CD4-positive, alpha-beta T cell treated with Interleukin-15 for 4 hours (primary cell): ENCODE results near the gene SORCS2.

Source experiments
- DNase-seq: peaks from one replicate; pipeline ENCODE4 v3.0.0-alpha.2; 2020; ENCODE audit warnings: low spot score

Gene SORCS2

DNA sequence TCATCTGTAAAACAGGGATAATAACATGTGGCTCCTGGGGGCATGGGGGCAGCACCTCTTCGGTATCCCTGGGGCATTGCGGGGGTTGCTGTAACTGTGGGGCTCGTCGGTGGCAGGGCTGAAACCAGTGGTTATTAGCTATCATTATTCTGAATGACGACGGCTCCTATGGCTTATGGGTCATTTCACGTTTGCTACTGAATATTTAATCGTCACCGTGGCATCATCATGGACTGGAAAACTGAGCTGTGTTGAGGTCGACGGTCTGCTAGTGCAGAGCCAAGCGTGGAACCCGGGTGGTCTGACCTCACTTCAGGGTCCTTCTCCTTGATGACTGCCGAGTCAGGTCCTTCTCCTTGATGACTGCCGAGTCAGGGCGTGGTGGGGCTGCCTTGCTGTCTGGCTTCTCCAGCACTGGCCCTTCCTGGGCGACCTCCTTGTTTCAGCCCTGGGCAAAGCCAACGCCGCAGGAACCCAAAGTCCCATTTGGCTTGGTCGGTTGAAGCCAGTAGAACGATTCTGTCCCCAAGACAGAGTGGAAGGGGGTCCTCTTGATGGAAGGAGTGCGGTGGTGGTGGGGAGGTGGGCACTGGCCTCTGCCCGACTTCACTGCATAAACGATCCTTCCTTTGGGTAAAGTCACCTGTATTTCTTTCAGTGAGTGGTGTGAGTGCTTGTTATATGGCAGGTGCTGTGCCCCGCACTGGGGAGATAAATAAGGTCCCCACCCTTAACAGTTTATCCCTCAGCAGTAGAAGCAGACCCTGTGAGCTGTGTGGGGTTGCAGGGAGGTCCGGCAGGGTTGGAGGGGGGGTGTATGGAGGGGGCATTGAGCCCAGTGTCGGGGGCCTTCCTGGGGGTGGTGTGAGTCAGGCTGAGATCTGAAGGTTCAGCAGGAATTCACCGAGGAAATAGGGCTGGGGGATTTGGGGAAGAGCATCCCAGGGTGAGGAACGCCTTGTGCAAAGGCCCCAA lies 201.6 kb downstream of the SORCS2 start:
- no peak for DNase-seq

DNA sequence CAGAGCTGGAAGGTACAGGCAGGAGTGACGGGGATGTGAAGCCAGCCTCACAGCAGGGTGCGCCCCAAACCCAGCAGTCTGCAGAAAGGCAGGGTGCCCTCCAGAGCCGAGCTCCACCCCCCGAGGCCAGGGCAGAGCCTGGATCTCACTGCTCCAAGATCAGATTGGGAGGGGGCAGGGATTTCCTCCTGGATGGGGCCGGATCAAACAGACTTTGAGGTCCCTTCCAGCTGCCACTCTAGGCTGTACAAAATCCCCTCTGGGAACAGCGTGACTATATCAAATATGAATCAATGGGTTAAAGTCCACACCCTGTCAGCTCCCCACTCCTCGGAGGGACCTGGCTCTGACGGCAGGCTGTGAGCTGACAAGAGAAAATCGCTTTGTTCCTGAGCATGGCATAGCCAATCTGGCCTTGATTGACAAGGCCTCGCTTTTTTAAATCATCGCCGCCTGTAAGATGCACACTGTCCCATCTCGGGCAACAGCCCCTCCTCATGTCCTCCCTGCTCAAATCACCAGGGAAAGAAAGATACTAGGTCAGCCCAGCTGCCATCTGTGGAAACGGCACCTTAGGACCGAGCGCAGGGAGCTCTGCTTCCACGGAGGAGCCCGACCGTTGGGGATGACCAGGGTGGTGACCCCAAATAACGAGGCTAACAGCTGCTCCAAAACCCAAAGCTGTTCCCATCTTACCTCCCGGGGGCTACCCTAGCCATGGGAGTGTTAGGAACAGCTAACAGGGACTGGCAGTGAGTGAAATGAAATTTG lies 202.5 kb downstream of the SORCS2 start:
- no peak for DNase-seq

GRCh38 chr4:7395645-7396044 lies 203.3 kb downstream of the SORCS2 start:
- DNase-seq, result no peak

GRCh38 chr4:7396186-7396910 lies 204.0 kb downstream of the SORCS2 start:
- no peak for DNase-seq

DNA sequence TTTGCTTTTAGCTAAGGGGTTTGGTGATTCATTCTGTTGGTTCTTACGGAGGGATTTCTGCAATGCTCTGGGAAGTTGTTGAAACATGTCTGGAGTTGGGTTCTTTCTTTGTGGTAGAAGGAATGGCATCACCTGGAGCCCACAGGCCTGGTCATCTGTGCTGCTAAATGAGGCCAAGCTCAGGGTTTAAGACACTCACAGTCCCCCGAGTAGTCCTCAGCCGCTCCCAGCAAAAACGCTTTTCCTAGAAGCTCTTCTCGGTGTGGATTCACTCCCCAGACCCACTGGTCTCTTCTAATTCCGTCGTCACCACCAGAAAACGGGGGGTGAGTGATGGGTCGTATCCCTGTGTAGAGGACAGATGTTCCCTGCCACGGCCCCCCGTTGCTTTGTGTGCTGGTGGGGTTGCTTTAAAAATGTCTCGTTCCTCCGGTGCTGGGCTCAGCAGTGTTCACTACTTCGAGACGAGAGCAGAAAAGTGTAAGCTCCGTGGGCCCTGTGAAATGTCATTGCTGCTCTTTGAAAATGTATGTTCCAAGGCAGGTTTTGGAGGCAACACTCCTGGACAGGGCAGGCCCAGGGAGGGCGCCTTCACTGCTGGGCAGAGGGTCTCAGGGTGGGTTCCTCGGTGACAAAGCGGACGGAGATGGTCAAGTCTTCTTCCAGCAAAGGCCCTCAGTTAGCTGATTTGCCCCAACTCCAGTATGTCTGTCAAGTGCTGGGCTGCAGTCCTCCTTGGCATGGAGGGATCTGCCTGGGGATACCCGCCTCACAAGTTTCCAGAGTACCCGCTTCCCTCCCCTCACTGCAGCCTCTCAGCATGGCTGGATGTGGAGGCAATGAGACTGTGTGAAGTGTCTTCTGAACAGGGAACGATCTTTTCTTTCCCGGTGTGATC lies 205.1 kb downstream of the SORCS2 start:
- DNase-seq, result no peak

DNA sequence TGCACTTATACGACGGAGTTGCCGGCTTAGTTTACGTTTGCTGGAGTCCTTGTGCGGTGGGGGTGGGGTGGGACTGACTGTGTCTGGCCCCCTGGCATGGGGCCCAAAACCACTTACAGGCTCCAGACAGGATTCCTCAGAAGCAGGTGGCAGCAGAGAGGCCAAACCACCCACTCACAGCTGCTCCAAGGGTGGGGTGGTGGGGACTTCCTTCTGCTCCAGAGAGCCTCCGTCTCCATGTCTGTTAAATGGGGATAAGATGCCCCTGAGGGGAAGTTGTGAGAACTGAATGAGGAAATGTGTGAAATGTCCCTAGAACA lies 205.7 kb downstream of the SORCS2 start:
- DNase-seq, result no peak

GRCh38 chr4:7398788-7399439 lies 206.6 kb downstream of the SORCS2 start:
- no peak for DNase-seq

GRCh38 chr4:7399440-7400234 lies 207.3 kb downstream of the SORCS2 start:
- no peak for DNase-seq

GRCh38 chr4:7400671-7401298 lies 208.4 kb downstream of the SORCS2 start:
- DNase-seq, result no peak

DNA sequence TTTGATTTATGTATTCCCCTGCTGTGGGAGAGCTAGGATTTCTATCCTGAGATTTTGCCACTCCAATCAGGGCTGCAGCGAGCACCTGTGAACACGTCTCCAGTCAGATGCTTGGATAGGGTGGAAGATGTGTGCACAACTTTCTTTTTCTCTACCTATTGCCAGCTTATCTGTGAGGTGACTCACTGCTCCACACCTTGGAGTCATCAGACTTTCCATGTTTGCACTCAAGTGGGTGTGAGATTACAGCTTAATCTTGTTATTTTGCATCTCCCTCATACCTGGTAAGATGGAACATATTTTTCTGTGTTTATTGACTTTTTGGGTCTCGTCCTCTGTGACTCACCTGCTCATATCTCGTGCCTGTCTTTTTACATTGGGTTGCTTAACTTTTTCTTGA lies 210.2 kb downstream of the SORCS2 start:
- no peak for DNase-seq

DNA sequence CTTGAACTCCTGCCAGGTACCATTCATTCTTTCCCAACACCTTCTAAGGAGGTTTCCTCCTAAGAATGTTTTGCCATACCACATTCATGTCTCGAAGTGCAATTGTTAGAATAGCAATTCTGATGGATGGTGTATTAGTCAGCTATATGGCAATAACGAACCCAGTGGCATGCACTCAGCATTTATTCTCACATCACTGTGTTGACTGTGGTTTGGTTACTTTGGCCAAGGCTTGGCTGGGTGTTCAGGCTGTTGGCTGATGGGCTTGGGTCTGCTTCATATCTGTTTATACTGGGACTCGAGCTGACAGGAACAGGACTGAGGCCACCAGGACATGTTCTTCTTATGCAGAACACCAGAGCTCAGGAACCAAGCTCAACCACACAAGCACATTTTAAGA lies 210.7 kb downstream of the SORCS2 start:
- DNase-seq, result no peak

DNA sequence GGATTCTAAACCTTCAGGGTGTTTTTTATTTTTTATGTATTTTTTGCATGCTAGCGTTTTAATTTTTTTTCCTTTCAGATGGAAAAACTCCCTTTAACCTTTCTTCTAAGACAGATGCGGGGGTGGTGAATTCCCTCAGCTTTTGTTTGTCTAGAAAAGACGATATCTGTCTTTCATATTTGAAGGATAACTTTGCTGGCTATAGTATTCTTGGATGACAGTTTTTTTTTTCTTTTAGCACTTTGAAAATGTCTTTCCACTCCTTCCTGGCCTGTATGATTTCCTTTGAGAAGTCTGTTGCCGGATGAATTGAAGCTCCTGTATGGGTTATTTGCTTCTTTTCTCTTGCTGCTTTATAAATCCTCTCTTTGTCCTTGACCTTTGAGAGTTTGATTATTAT lies 215.8 kb downstream of the SORCS2 start:
- no peak for DNase-seq

DNA sequence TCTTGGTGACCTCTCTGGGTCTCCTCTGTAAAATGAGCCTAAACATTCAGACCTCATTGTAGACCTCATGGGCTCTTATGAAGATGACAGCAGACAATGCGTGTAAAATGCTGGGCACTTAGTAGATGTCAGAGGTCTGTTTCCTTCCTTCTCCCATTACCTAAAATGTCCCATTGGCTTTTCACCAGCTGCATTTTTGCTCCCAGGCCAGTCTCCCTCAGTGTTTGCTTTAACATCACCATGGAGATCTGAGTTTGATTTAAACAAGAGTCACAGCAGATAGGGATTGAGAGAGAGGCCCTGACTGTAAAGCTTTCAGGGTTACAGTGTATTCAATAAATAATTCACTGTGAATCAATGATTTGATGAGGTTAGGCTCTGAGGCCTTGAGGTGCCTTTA lies 218.1 kb downstream of the SORCS2 start:
- DNase-seq, result no peak

GRCh38 chr4:7411491-7411890 lies 219.2 kb downstream of the SORCS2 start:
- no peak for DNase-seq

GRCh38 chr4:7411896-7412553 lies 219.7 kb downstream of the SORCS2 start:
- no peak for DNase-seq

GRCh38 chr4:7412554-7412912 lies 220.2 kb downstream of the SORCS2 start:
- no peak for DNase-seq

GRCh38 chr4:7414046-7414445 lies 221.7 kb downstream of the SORCS2 start:
- DNase-seq, result no peak

DNA sequence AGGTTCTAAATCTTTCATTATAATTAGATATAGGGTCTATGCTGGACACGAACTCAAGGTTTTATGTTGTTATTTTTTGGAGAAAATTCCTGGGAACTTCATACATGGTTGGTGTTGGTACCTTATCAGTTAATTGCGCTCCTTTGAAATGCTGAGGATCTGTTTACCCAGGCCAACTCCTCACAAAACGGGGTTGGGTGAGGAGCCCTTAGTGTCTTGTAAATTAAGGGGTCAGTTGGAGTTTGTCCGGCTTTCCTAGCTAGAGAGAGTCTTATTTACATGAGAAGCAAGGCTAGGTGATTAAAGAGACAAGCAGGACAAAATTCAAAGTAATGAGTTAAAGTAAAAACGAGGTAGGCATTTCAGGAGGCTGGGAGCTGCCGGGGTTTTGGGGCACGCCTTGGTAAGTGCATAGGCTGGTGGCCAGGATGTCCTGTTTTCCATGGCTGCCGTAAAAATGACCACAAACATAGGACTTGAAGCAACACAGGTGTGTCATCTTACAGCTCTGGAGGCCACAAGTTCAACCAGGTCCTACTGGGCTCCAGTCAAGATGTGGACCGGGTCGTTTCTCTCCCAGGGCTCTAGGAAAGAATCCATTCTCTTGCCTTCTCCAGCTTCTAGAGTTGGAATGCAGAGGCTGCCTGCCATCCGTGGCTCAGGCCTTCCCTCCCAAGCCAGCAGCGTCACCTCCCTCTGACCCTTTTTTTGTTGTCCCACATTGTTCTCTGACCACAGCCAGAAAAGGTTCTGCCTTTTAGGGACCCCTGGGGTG lies 222.6 kb downstream of the SORCS2 start:
- DNase-seq, result no peak
